NCI-H2029 (cell line): ENCODE measurements around the gene CFAP46.
"Not testable (repeated sequence)": the region's sequence is repeated elsewhere in the genome, so short reads cannot be mapped to it uniquely, and the experiment has no call there.

Experiments
- DNase-seq: peaks from one replicate; lab custom pipeline; 2025; lab: John Stamatoyannopoulos, UW

The CFAP46 gene

GRCh38 chr10:132806110-132806509 lies 136.3 kb downstream of the CFAP46 start:
- no peak for DNase-seq

- no peak for DNase-seq
Measured at GRCh38 chr10:132805599-132805998, 136.8 kb downstream of the CFAP46 start.

GRCh38 chr10:132804785-132805426 lies 137.5 kb downstream of the CFAP46 start:
- no peak for DNase-seq

- no peak for DNase-seq
Measured at GRCh38 chr10:132804287-132804686, 138.1 kb downstream of the CFAP46 start.

- DNase-seq = no peak
Measured at GRCh38 chr10:132803416-132804210, 138.8 kb downstream of the CFAP46 start.

- DNase-seq = no peak
Measured at GRCh38 chr10:132802694-132803320, 139.6 kb downstream of the CFAP46 start.

GRCh38 chr10:132802048-132802447 lies 140.3 kb downstream of the CFAP46 start:
- DNase-seq = no peak

- no peak for DNase-seq
Measured at GRCh38 chr10:132799865-132800264, 142.5 kb downstream of the CFAP46 start.

- no peak for DNase-seq
Measured at GRCh38 chr10:132798876-132799275, 143.5 kb downstream of the CFAP46 start.

GRCh38 chr10:132798403-132798802 lies 144.0 kb downstream of the CFAP46 start:
- no peak for DNase-seq

GRCh38 chr10:132797986-132798385 lies 144.4 kb downstream of the CFAP46 start:
- not testable (repeated sequence) for DNase-seq

GRCh38 chr10:132796846-132797245 lies 145.5 kb downstream of the CFAP46 start:
- no peak for DNase-seq

- DNase-seq = peak; percentile 10
Measured at GRCh38 chr10:132793871-132794849, 148.2 kb downstream of the CFAP46 start.

- DNase-seq = no peak
Measured at GRCh38 chr10:132793213-132793612, 149.2 kb downstream of the CFAP46 start.

GRCh38 chr10:132792796-132793195 lies 149.6 kb downstream of the CFAP46 start:
- no peak for DNase-seq

- not testable (repeated sequence) for DNase-seq
Measured at GRCh38 chr10:132792099-132792498, 150.3 kb downstream of the CFAP46 start.

GRCh38 chr10:132790934-132791829 lies 151.2 kb downstream of the CFAP46 start:
- DNase-seq = no peak

- no peak for DNase-seq
Measured at GRCh38 chr10:132790470-132790869, 151.9 kb downstream of the CFAP46 start.

- DNase-seq = no peak
Measured at GRCh38 chr10:132789659-132790148, 152.7 kb downstream of the CFAP46 start.

- no peak for DNase-seq
Measured at GRCh38 chr10:132788831-132789219, 153.5 kb downstream of the CFAP46 start.
